GM12878 (cell line): Measurements from ENCODE around the gene ABCB8. TPM values are rescaled to one million over a fixed set of nuclear protein-coding genes. Genes with fewer than 3 reads are reported as not detected.

Experiments
- ATAC-seq: fragments of 200-7000 bp; cut with Tn5 transposase; 3 replicates; pipeline ENCODE4 v1.9.1; 2020; ENCODE audit warnings: mild to moderate bottlenecking, moderate library complexity
- BruUV-seq: library from RNA; stranded (reverse); fragments of 400-500 nt; replicated peaks from 2 replicates; lab custom pipeline; 2021; lab: Mats Ljungman, UMichigan
- CTCF ChIA-PET: fragments of 300-600 bp; sonication (Branson Sonifier 250); formaldehyde crosslinking; extraction: SDS; loops from one replicate; lab custom pipeline; 2021; ENCODE audit warnings: inconsistent platforms; lab: Yijun Ruan, JAX
- POLR2A ChIA-PET: fragments of 350-600 bp; formaldehyde crosslinking; extraction: SDS; loops from one replicate; lab custom pipeline; 2021; ENCODE audit warnings: inconsistent platforms; lab: Charles Lee
- RAD21 ChIA-PET: fragments of 300-600 bp; sonication (Branson Sonifier 250); formaldehyde crosslinking; loops from one replicate; lab custom pipeline; 2023; ENCODE audit warnings: antibody characterized with exemption; ENCODE audit not compliant: unreplicated experiment; lab: Charles Lee
- SMC1A ChIA-PET: fragments of 300-600 bp; sonication (Branson Sonifier 250); formaldehyde crosslinking; loops from one replicate; lab custom pipeline; 2023; ENCODE audit not compliant: unreplicated experiment, uncharacterized antibody; lab: Charles Lee
- DNase-seq: peaks from one replicate; pipeline ENCODE4 v3.0.0-alpha.2; 2011; ENCODE audit warnings: low read depth, low spot score
- FAIRE-seq: peaks from 3 replicates; lab custom pipeline; 2011; peaks lifted over from hg19 to GRCh38; lab: Jason Lieb, UNC
- H2AFZ ChIP-seq: 2 replicates; pipeline ENCODE4 v1.6.0; 2011; ENCODE audit warnings: low read depth, low read length, control low read depth; ENCODE audit not compliant: control insufficient read depth
- H3K27ac ChIP-seq: 2 replicates; pipeline ENCODE4 v1.5.1; 2011; ENCODE audit warnings: control low read depth; ENCODE audit not compliant: control insufficient read depth, insufficient read depth
- H3K27me3 ChIP-seq, 2 experiments: replicated peaks in 1 of 2; 2 replicates each; pipeline versions ENCODE4 v1.6.0 to v1.6.1; 2011; ENCODE audit warnings: low read length in 1 of 2; ENCODE audit not compliant: control insufficient read depth in 2 of 2, insufficient read depth in 2 of 2
- H3K36me3 ChIP-seq, 2 experiments: 2 replicates each; pipeline ENCODE4 v1.5.1; 2011; ENCODE audit warnings: low read length in 1 of 2; ENCODE audit not compliant: control insufficient read depth in 2 of 2, insufficient read depth in 2 of 2
- H3K4me1 ChIP-seq: 2 replicates; pipeline ENCODE4 v1.6.1; 2011; ENCODE audit warnings: mild to moderate bottlenecking, low read length, moderate library complexity, mixed read lengths; ENCODE audit not compliant: control insufficient read depth, insufficient read depth
- H3K4me2 ChIP-seq: 2 replicates; pipeline ENCODE4 v1.6.0; 2011; ENCODE audit warnings: control low read depth; ENCODE audit not compliant: control insufficient read depth, insufficient read depth
- H3K4me3 ChIP-seq: fragments of 200-600 bp; sonication (generic); 2 replicates; pipeline ENCODE4 v1.5.1; 2016
- H3K79me2 ChIP-seq: 2 replicates; pipeline ENCODE4 v1.6.0; 2011; ENCODE audit warnings: low read length; ENCODE audit not compliant: control insufficient read depth, insufficient read depth
- H3K9ac ChIP-seq: 2 replicates; pipeline ENCODE4 v1.8.0; 2011; ENCODE audit warnings: low read length, control low read depth, mixed read lengths; ENCODE audit not compliant: control insufficient read depth, insufficient read depth
- H3K9me3 ChIP-seq: replicated peaks from 3 replicates; pipeline ENCODE4 v1.5.1; 2011; ENCODE audit warnings: mild to moderate bottlenecking, low read length; ENCODE audit not compliant: control insufficient read depth, insufficient read depth
- H4K20me1 ChIP-seq: 2 replicates; pipeline ENCODE4 v1.6.0; 2011; ENCODE audit not compliant: control insufficient read depth, insufficient read depth
- BHLHE40 ChIP-seq, 2 experiments: fragments of 450-650 bp in 1 of 2; IDR thresholded peaks; 2 replicates each; pipeline ENCODE4 v1.6.1; 2011 to 2017; ENCODE audit warnings: low read depth in 2 of 2, borderline replicate concordance in 1 of 2, improper control_type of control experiment in 1 of 2, low read length in 1 of 2, mild to moderate bottlenecking in 1 of 2
- BRCA1 ChIP-seq: IDR thresholded peaks from 2 replicates; pipeline ENCODE4 v1.6.1; 2011; ENCODE audit warnings: low read depth, low read length, improper control_type of control experiment
- CHD1 ChIP-seq: IDR thresholded peaks from 2 replicates; pipeline ENCODE4 v1.6.1; 2012; ENCODE audit warnings: low read depth, low read length, improper control_type of control experiment
- CHD4 ChIP-seq: fragments of 200-600 bp; sonication (generic); IDR thresholded peaks from 2 replicates; pipeline ENCODE4 v1.6.1; 2016; ENCODE audit warnings: mild to moderate bottlenecking
- CREB1 ChIP-seq: IDR thresholded peaks from 2 replicates; pipeline ENCODE4 v1.6.1; 2012; ENCODE audit warnings: low read depth, mild to moderate bottlenecking, inconsistent platforms
- DPF2 ChIP-seq: fragments of 450-650 bp; IDR thresholded peaks from 2 replicates; pipeline ENCODE4 v1.6.1; 2017; ENCODE audit warnings: mild to moderate bottlenecking
- FOXM1 ChIP-seq: IDR thresholded peaks from 2 replicates; pipeline ENCODE4 v1.6.1; 2012; ENCODE audit warnings: low read depth, mild to moderate bottlenecking, inconsistent platforms, low read length, moderate library complexity
- IKZF1 ChIP-seq: fragments of 450-650 bp; conservative IDR thresholded peaks from 2 replicates; pipeline ENCODE4 v1.6.1; 2017; ENCODE audit warnings: antibody characterized with exemption, mild to moderate bottlenecking
- MEF2B ChIP-seq: fragments of 450-650 bp; IDR thresholded peaks from 2 replicates; pipeline ENCODE4 v1.6.1; 2018; ENCODE audit warnings: mild to moderate bottlenecking, moderate library complexity; ENCODE audit not compliant: partially characterized antibody, poor library complexity, severe bottlenecking
- NKRF ChIP-seq: fragments of 450-650 bp; conservative IDR thresholded peaks from 2 replicates; pipeline ENCODE4 v1.6.1; 2017; ENCODE audit warnings: mild to moderate bottlenecking, moderate library complexity
- POLR2A ChIP-seq: IDR thresholded peaks from 2 replicates; pipeline ENCODE4 v1.6.1; 2011; ENCODE audit warnings: low read depth, mild to moderate bottlenecking, low read length
- POLR2AphosphoS2 ChIP-seq: IDR thresholded peaks from 2 replicates; pipeline ENCODE4 v1.6.1; 2011; ENCODE audit warnings: low read depth, mild to moderate bottlenecking, low read length, improper control_type of control experiment, moderate library complexity
- POLR2AphosphoS5 ChIP-seq: IDR thresholded peaks from 2 replicates; pipeline ENCODE4 v1.6.1; 2011; ENCODE audit warnings: mild to moderate bottlenecking, low read length, inconsistent platforms
- POU2F2 ChIP-seq: IDR thresholded peaks from 3 replicates; pipeline ENCODE4 v1.6.1; 2011; ENCODE audit warnings: low read depth, mild to moderate bottlenecking, low read length, borderline replicate concordance
- RAD51 ChIP-seq: fragments of 450-650 bp; IDR thresholded peaks from 2 replicates; pipeline ENCODE4 v1.6.1; 2016; ENCODE audit warnings: moderate library complexity, mild to moderate bottlenecking, inconsistent platforms
- RB1 ChIP-seq: fragments of 450-650 bp; formaldehyde crosslinking; IDR thresholded peaks from 2 replicates; pipeline ENCODE4 v1.6.1; 2017; ENCODE audit warnings: mild to moderate bottlenecking, borderline replicate concordance
- SMAD1 ChIP-seq: fragments of 450-650 bp; IDR thresholded peaks from 2 replicates; pipeline ENCODE4 v1.6.1; 2018; ENCODE audit warnings: mild to moderate bottlenecking, low read depth; ENCODE audit not compliant: partially characterized antibody
- SREBF1 ChIP-seq: IDR thresholded peaks from 2 replicates; pipeline ENCODE4 v1.6.1; 2012; ENCODE audit warnings: mild to moderate bottlenecking, low read length
- SRF ChIP-seq, 2 experiments: IDR thresholded peaks; 2 replicates each; pipeline ENCODE4 v1.6.1; 2011; ENCODE audit warnings: low read depth in 2 of 2, low read length in 2 of 2, mild to moderate bottlenecking in 1 of 2, moderate library complexity in 1 of 2
- SUPT20H ChIP-seq: IDR thresholded peaks from 2 replicates; pipeline ENCODE4 v1.6.1; 2011; ENCODE audit warnings: low read depth, mild to moderate bottlenecking, low read length, moderate library complexity, borderline replicate concordance; ENCODE audit not compliant: control insufficient read depth
- TAF1 ChIP-seq: IDR thresholded peaks from 2 replicates; pipeline ENCODE4 v1.6.1; 2011; ENCODE audit warnings: mild to moderate bottlenecking, low read depth, low read length, borderline replicate concordance
- USF1 ChIP-seq: IDR thresholded peaks from 2 replicates; pipeline ENCODE4 v1.6.1; 2011; ENCODE audit warnings: borderline replicate concordance, low read depth, mild to moderate bottlenecking, moderate library complexity, mixed read lengths, low read length; ENCODE audit not compliant: insufficient read depth; ENCODE audit errors: extremely low read length
- YBX1 ChIP-seq: fragments of 450-650 bp; IDR thresholded peaks from 2 replicates; pipeline ENCODE4 v1.6.1; 2016; ENCODE audit warnings: antibody characterized with exemption
- WGBS: methylation state at CpG from one replicate; pipeline ENCODE4 v1.1.6; 2016; ENCODE audit warnings: low lambda C conversion rate; ENCODE audit not compliant: insufficient replicate concordance, insufficient coverage; ENCODE audit errors: missing lambda C conversion rate; 5-methylcytosine and 5-hydroxymethylcytosine counted together
- in situ Hi-C: fragments of 300-500 bp; cut with MboI; formaldehyde crosslinking; loops from 9 replicates; pipeline ENCODE4 v1.14.3; 2018; ENCODE audit warnings: mixed read lengths
- intact Hi-C: fragments of 100-400 bp; cut with micrococcal nuclease; formaldehyde crosslinking; loops from one replicate; pipeline ENCODE4 v1.14.2; 2022; ENCODE audit not compliant: unreplicated experiment
- polyA plus RNA-seq, 11 experiments: library from polyadenylated mRNA; depleted of rRNA in 4 of 11; unstranded in 6 of 11; stranded (reverse) in 5 of 11; fragments of >200 nt; fragmentation: Nextera tagmentation in 4 of 11; fragmentation: Illumina TruSeq in 1 of 11; extraction: Ambion mirVana in 4 of 11; extraction: Trizol in 1 of 11; gene quantifications; 1 replicate in 1 of 11; 2 replicates in 10 of 11; pipeline versions ENCODE4 v1.2.1 to v1.2.3, GENCODE V29; 2011 to 2016; ENCODE audit warnings: inconsistent platforms in 2 of 11, missing spikeins in 2 of 11, low read depth in 1 of 11
- total RNA-seq, 4 experiments: library from RNA; depleted of rRNA in 3 of 4; stranded (reverse); fragments of >200 nt in 3 of 4; fragmentation: Illumina TruSeq in 1 of 4; extraction: Trizol in 1 of 4; gene quantifications; 2 replicates each; pipeline versions ENCODE4 v1.2.1 to v1.2.3, GENCODE V29; 2013 to 2021

ABCB8 gene
- total and polyA plus RNA-seq, 10 of the 15 experiments (the other 5 are each of a cell fraction or from before 2014, with no cell fraction given): 0.77 to 34.8 (median 18.9) TPM

DNA sequence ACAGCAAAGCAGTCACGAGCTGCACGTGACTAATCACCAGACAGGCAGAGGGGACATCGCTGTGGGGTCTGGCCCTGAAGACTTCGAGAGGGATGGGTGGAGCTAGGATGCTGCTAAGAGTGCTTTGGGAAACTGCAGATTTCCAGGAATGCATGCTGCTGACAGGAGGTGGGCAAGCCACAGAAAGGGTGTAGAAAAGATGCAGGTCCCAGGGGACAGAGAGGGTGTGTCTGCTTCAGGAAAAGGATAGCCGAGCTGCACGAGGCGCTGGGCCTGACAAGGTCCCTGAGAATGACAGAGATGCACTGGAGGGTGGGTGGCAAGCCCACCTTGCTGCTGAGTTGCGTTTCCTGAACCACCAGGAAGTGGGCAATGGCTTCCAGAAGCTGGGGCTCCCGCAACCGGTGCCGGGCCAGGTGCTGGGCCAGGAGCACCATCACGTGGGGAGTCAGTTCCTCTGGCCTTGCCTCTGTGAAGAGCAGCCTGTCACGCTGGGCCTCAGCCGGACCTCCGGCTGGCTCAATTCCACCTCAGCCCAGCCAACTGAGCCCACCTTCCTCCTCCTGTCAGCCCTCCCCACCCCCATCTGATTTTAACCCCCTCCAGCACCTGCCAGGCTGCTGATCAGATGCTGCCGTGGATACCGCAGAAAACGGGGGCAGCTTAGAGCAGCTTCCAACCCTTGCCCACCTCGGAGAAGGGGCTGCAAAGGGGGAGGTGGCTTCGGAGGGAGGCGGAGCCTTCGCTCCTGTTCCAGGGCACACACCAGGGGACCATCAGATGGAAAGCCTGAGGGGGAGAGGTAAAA, 50.2 kb downstream of the ABCB8 start:
- TF ChIP-seq POLR2A: peak; percentile 40; the same call in 1 of the 2 replicates
- TF ChIP-seq SUPT20H: no peak
- no peak for TF ChIP-seq SMAD1
- TF ChIP-seq DPF2: no peak
- peak in 1 of 2 experiments; percentile 78; a peak in 3 of 4 replicates for TF ChIP-seq BHLHE40 (IDR thresholded peaks at IDR 0.05; ENCODE audit: borderline replicate concordance in 1 of 2, low read depth in 2 of 2, low read length in 1 of 2)
- TF ChIP-seq SREBF1: no peak
- TF ChIP-seq POLR2AphosphoS2: 0 out of 2 replicates have a peak, but pooled peaks have one; percentile 16
- no peak for TF ChIP-seq CHD4
- no peak for TF ChIP-seq TAF1
- TF ChIP-seq IKZF1: no peak
- no peak for TF ChIP-seq FOXM1
- no peak for TF ChIP-seq RAD51
- no peak for TF ChIP-seq CREB1
- peak; percentile 24 for TF ChIP-seq USF1
- TF ChIP-seq POU2F2: no peak
- TF ChIP-seq NKRF: no peak
- peak; percentile 32; the same call in 1 of the 2 replicates for TF ChIP-seq POLR2AphosphoS5
- TF ChIP-seq BRCA1: no peak
- TF ChIP-seq MEF2B: peak; percentile 30
- TF ChIP-seq CHD1: no peak
- TF ChIP-seq SRF (IDR thresholded peaks at IDR 0.05; ENCODE audit: low read depth in 2 of 2, low read length in 2 of 2): no peak
- TF ChIP-seq RB1: no peak
- no peak for TF ChIP-seq YBX1
- TF ChIP-seq, all 136 proteins: peak for 6
- Histone ChIP-seq H4K20me1 (no peaks in the 10 kb centered on the region; the same call in 1 of the 2 replicates), H3K4me3 (no peak overlapping the region), H3K9ac (no peak overlapping the region), H3K4me2 (no peak overlapping the region), H3K79me2 (peaks cover 39% of the 10 kb centered on the region), H2AFZ (no peak overlapping the region), H3K36me3 (peaks cover 0 to 17% of the 10 kb centered on the region in 2 experiments; a peak in 3 of 4 replicates), H3K9me3 (no peaks in the 10 kb centered on the region), H3K27ac (no peak overlapping the region), H3K27me3 (no peaks in the 10 kb centered on the region), H3K4me1 (peaks cover 19% of the 10 kb centered on the region)
- ATAC-seq (no peak), FAIRE-seq (no peak), DNase-seq (no peak)
- ChIA-PET RAD21 (no interaction called here), SMC1A (no interaction called here), POLR2A (no interaction called here), CTCF (no interaction called here)
- WGBS: 63% methylated on average over 22 of the region's 22 CpGs
- BruUV-seq: no TSS peak
- intact Hi-C loops: no loop called here
- in situ Hi-C loops: no loop called here
